IMR-90 (cell line): ENCODE measurements around the gene OSTM1. TPM values are rescaled to one million over a fixed set of nuclear protein-coding genes. Genes with fewer than 3 reads are reported as not detected.

ENCODE experiments used
- ATAC-seq: fragments of 200-7000 bp; cut with Tn5 transposase; 2 replicates; pipeline ENCODE4 v1.9.1; 2020; ENCODE audit warnings: low read depth, mild to moderate bottlenecking, moderate library complexity
- BruUV-seq: library from RNA; stranded (reverse); fragments of 400-500 nt; replicated peaks from 2 replicates; lab custom pipeline; 2021; lab: Mats Ljungman, UMichigan
- CTCF ChIA-PET: fragments of 300-600 bp; formaldehyde crosslinking; extraction: SDS; loops from one replicate; lab custom pipeline; 2021; ENCODE audit warnings: antibody characterized with exemption; lab: Yijun Ruan, JAX
- POLR2A ChIA-PET: fragments of 300-600 bp; sonication (Branson Sonifier 250); formaldehyde crosslinking; loops from one replicate; lab custom pipeline; 2022; ENCODE audit warnings: antibody characterized with exemption; ENCODE audit not compliant: unreplicated experiment; lab: Charles Lee
- DNase-seq: peaks from one replicate; pipeline ENCODE4 v3.0.0; 2013
- H2AFZ ChIP-seq: replicated peaks from 2 replicates; pipeline ENCODE3; 2013; ENCODE audit warnings: low read length, mild to moderate bottlenecking; ENCODE audit not compliant: poor library complexity
- H2AK5ac ChIP-seq: 2 replicates; pipeline ENCODE4 v1.6.1; 2013; ENCODE audit warnings: low read depth, low read length, inconsistent platforms
- H2AK9ac ChIP-seq: replicated peaks from 2 replicates; pipeline ENCODE3; 2013; ENCODE audit warnings: mild to moderate bottlenecking, low read depth, low read length, moderate library complexity; ENCODE audit not compliant: poor library complexity
- H2BK120ac ChIP-seq: 2 replicates; pipeline ENCODE4 v1.6.1; 2013; ENCODE audit warnings: low read depth, low read length, inconsistent platforms
- H2BK15ac ChIP-seq: 3 replicates; pipeline ENCODE4 v1.6.1; 2013; ENCODE audit warnings: low read depth, low read length, inconsistent platforms
- H2BK20ac ChIP-seq: 2 replicates; pipeline ENCODE4 v1.6.1; 2013; ENCODE audit warnings: low read depth, mild to moderate bottlenecking, inconsistent platforms, low read length, moderate library complexity
- H2BK5ac ChIP-seq: 2 replicates; pipeline ENCODE4 v1.6.1; 2013; ENCODE audit warnings: mild to moderate bottlenecking, low read depth, low read length, inconsistent platforms; ENCODE audit not compliant: poor library complexity, severe bottlenecking
- H3K14ac ChIP-seq: replicated peaks from 2 replicates; pipeline ENCODE4 v1.6.1; 2013; ENCODE audit warnings: low read depth, low read length, inconsistent platforms
- H3K18ac ChIP-seq: 2 replicates; pipeline ENCODE4 v1.6.1; 2013; ENCODE audit warnings: low read depth, low read length, control low read depth
- H3K23ac ChIP-seq: 2 replicates; pipeline ENCODE4 v1.6.1; 2013; ENCODE audit warnings: low read depth, low read length, inconsistent platforms
- H3K27ac ChIP-seq: 2 replicates; pipeline ENCODE4 v1.5.1; 2013; ENCODE audit warnings: mild to moderate bottlenecking, control low read depth, low read length; ENCODE audit not compliant: insufficient read depth
- H3K27me3 ChIP-seq: 2 replicates; pipeline ENCODE4 v1.6.1; 2013; ENCODE audit warnings: low read length; ENCODE audit not compliant: control insufficient read depth, insufficient read depth
- H3K36me3 ChIP-seq: 2 replicates; pipeline ENCODE4 v1.6.1; 2013; ENCODE audit warnings: low read length, mixed read lengths; ENCODE audit not compliant: control insufficient read depth, insufficient read depth
- H3K4ac ChIP-seq: 2 replicates; pipeline ENCODE4 v1.6.1; 2013; ENCODE audit warnings: low read depth, low read length, inconsistent platforms
- H3K4me1 ChIP-seq: 2 replicates; pipeline ENCODE4 v1.6.1; 2013; ENCODE audit warnings: low read length, mixed read lengths; ENCODE audit not compliant: control insufficient read depth, insufficient read depth
- H3K4me2 ChIP-seq: 2 replicates; pipeline ENCODE4 v1.6.1; 2013; ENCODE audit warnings: low read depth, mild to moderate bottlenecking, control low read depth, low read length, moderate library complexity
- H3K4me3 ChIP-seq: 2 replicates; pipeline ENCODE4 v1.5.1; 2013; ENCODE audit warnings: low read depth, mild to moderate bottlenecking, control low read depth, low read length, moderate library complexity; ENCODE audit not compliant: insufficient read depth
- H3K56ac ChIP-seq: 2 replicates; pipeline ENCODE4 v1.6.1; 2013; ENCODE audit warnings: low read length, inconsistent platforms; ENCODE audit not compliant: insufficient read depth; ENCODE audit errors: extremely low read depth
- H3K79me1 ChIP-seq, 2 experiments: 2 replicates each; pipeline ENCODE4 v1.6.1; 2013; ENCODE audit warnings: low read length in 2 of 2, inconsistent platforms in 1 of 2, low read depth in 1 of 2
- H3K9ac ChIP-seq: 2 replicates; pipeline ENCODE4 v1.6.1; 2013; ENCODE audit warnings: low read depth, low read length, control low read depth
- H3K9me1 ChIP-seq: 2 replicates; pipeline ENCODE4 v1.6.1; 2013; ENCODE audit warnings: low read length, inconsistent platforms; ENCODE audit not compliant: insufficient read depth
- H3K9me3 ChIP-seq: 2 replicates; pipeline ENCODE4 v1.6.1; 2013; ENCODE audit warnings: low read length; ENCODE audit not compliant: control insufficient read depth, insufficient read depth
- H4K20me1 ChIP-seq: 2 replicates; pipeline ENCODE4 v1.6.1; 2013; ENCODE audit warnings: low read length, inconsistent platforms; ENCODE audit not compliant: insufficient read depth
- H4K5ac ChIP-seq: 2 replicates; pipeline ENCODE4 v1.6.1; 2013; ENCODE audit warnings: mild to moderate bottlenecking, low read depth, low read length, control low read depth
- H4K8ac ChIP-seq, 2 experiments: 2 replicates each; pipeline ENCODE4 v1.6.1; 2013; ENCODE audit warnings: low read depth in 2 of 2, low read length in 2 of 2, control low read depth in 1 of 2, inconsistent platforms in 1 of 2
- H4K91ac ChIP-seq: 2 replicates; pipeline ENCODE4 v1.6.1; 2013; ENCODE audit warnings: low read depth, low read length, inconsistent platforms; ENCODE audit not compliant: insufficient read depth
- MXI1 ChIP-seq: IDR thresholded peaks from 2 replicates; pipeline ENCODE4 v1.6.1; 2012; ENCODE audit warnings: low read depth, mild to moderate bottlenecking, low read length, moderate library complexity, borderline replicate concordance
- WGBS, 2 experiments: methylation state at CpG; one replicate each; pipeline versions ENCODE4 v1.1.5 to v1.1.7; 2013; ENCODE audit warnings: missing lambda C conversion rate in 2 of 2; ENCODE audit not compliant: insufficient read length in 1 of 2; ENCODE audit errors: extremely low coverage in 2 of 2; 5-methylcytosine and 5-hydroxymethylcytosine counted together
- dilution Hi-C: fragments of 300-500 bp; cut with HindIII; formaldehyde crosslinking; loops from one replicate; pipeline ENCODE4 v1.14.3; 2018; ENCODE audit warnings: low sequenced_read_pairs; ENCODE audit not compliant: unreplicated experiment
- in situ Hi-C: fragments of 300-500 bp; cut with MboI; formaldehyde crosslinking; loops from 3 replicates; pipeline ENCODE4 v1.14.3; 2019; ENCODE audit warnings: low sequenced_read_pairs, inconsistent platforms, mixed read lengths
- intact Hi-C: fragments of 100-400 bp; cut with micrococcal nuclease; formaldehyde crosslinking; loops from 2 replicates; pipeline ENCODE4 v1.10.0; 2022
- polyA plus RNA-seq, 3 experiments: library from polyadenylated mRNA; depleted of rRNA; stranded (reverse); fragments of >200 nt; gene quantifications; 2 replicates each; pipeline ENCODE4 v1.2.3, GENCODE V29; 2012; ENCODE audit warnings: low replicate concordance in 1 of 3
- total RNA-seq: library from RNA; depleted of rRNA; stranded (reverse); fragments of >200 nt; gene quantifications from 2 replicates; pipeline ENCODE4 v1.2.3, GENCODE V29; 2012

The OSTM1 gene
- total and polyA plus RNA-seq, 2 of the 4 experiments (the other 2 are of a cell fraction): 8.0 to 24.7 TPM

GRCh38 chr6:108082539-108082938 is 8.0 kb upstream of the OSTM1 start:
- in situ Hi-C loops (no loop called here), dilution Hi-C loops (no loop called here), intact Hi-C loops (no loop called here)
- ATAC-seq (no peak), DNase-seq (no peak)
- no peak overlapping the region for H2BK20ac ChIP-seq
- H2AK9ac ChIP-seq: no peak overlapping the region
- no peak for TF ChIP-seq MXI1
- no peak overlapping the region for H2BK15ac ChIP-seq
- no peaks in the 10 kb centered on the region for H3K9me3 ChIP-seq
- no peak overlapping the region for H3K23ac ChIP-seq
- no peak overlapping the region for H2AFZ ChIP-seq
- no peak overlapping the region for H3K18ac ChIP-seq
- no peak overlapping the region for H3K4me2 ChIP-seq
- no peaks in the 10 kb centered on the region for H3K79me1 ChIP-seq
- no peaks in the 10 kb centered on the region; the same call in none of the 2 replicates for H3K27me3 ChIP-seq
- H4K5ac ChIP-seq: no peak overlapping the region
- POLR2A ChIA-PET: no interaction called here
- H3K4me1 ChIP-seq: no peaks in the 10 kb centered on the region
- no peak overlapping the region for H3K4ac ChIP-seq
- H2BK5ac ChIP-seq: no peak overlapping the region
- H3K27ac ChIP-seq: no peak overlapping the region
- H3K9me1 ChIP-seq: no peaks in the 10 kb centered on the region
- no peaks in the 10 kb centered on the region for H4K20me1 ChIP-seq
- BruUV-seq: no TSS peak
- H3K4me3 ChIP-seq: no peak overlapping the region
- CTCF ChIA-PET: no interaction called here
- no peak overlapping the region for H3K56ac ChIP-seq
- no peak overlapping the region for H4K8ac ChIP-seq
- WGBS, 2 experiments: no CpG with 5 or more reads among the region's 1 CpG
- no peak overlapping the region for H2AK5ac ChIP-seq
- no peaks in the 10 kb centered on the region for H3K36me3 ChIP-seq
- no peak overlapping the region for H3K14ac ChIP-seq
- H4K91ac ChIP-seq: no peak overlapping the region
- no peak overlapping the region for H3K9ac ChIP-seq
- H2BK120ac ChIP-seq: no peak overlapping the region
